ENCODE measurements around the gene PRSS27. TPM values are rescaled to one million over a fixed set of nuclear protein-coding genes. Genes with fewer than 3 reads are reported as not detected.

The PRSS27 gene
- total RNA-seq, 4 donors from 2014 or later, result 1.2 TPM; not detected in 2

DNA sequence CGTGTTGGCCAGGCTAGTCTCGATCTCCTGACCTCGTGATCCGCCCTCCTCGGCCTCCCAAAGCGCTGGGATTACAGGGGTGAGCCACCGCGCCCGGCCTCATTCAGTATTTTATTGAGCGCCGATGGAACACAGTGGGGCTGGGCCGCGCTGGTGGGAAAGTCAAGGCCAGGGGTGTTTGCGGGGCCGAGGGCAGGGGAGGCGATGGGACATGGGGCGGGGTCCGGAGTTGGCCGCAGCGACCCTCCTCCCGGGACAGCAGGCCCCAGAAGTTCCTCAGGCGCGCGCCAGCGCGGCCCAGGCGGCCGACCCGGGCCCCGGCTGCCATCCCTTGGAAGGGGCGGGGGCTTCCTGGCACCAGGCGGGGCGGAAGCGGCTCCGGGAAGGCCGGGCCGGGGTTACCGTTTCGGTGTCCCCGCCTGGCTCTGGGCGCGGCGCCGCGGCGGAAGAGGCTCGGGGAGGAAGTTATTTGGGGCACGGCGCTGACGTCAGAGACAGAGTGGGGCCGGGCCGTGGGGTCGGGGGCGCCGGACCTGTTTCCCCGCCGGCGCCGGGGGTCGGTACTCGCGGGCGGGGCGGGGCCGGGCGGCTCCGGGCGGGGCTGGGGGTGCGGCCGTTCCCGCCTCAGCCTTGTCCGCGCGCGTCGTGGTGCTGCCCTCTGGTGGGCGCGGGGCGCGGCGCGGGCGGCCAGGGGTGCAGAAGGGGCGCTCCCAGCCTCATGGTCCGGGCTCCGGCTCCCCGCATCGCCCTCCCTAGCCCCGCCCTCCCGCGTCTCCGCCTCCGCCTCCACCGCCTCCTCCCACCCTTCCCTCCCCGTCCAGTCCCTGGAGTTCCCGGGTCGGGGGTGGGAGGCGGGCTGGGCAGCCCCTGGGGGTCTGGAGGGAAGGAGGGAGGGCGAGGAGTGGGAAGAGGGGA lies 952 bp upstream of the PRSS27 start:
- H3K9me3 ChIP-seq, result no peaks in the 10 kb centered on the region
- H3K27me3 ChIP-seq, result no peaks in the 10 kb centered on the region
- H3K4me3 ChIP-seq, result peak overlapping the region; percentile 54 to 87 (median 72)
- H3K4me1 ChIP-seq, result peaks cover 0 to 16% (median 3%) of the 10 kb centered on the region in 4 donors
- TF ChIP-seq, protein P1, sequence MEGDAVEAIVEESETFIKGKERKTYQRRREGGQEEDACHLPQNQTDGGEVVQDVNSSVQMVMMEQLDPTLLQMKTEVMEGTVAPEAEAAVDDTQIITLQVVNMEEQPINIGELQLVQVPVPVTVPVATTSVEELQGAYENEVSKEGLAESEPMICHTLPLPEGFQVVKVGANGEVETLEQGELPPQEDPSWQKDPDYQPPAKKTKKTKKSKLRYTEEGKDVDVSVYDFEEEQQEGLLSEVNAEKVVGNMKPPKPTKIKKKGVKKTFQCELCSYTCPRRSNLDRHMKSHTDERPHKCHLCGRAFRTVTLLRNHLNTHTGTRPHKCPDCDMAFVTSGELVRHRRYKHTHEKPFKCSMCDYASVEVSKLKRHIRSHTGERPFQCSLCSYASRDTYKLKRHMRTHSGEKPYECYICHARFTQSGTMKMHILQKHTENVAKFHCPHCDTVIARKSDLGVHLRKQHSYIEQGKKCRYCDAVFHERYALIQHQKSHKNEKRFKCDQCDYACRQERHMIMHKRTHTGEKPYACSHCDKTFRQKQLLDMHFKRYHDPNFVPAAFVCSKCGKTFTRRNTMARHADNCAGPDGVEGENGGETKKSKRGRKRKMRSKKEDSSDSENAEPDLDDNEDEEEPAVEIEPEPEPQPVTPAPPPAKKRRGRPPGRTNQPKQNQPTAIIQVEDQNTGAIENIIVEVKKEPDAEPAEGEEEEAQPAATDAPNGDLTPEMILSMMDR (IDR thresholded peaks at IDR 0.05), result peak; percentile 39 to 96 (median 65)
- peak in 1 of 2 donors; percentile 18 for TF ChIP-seq POLR2A (IDR thresholded peaks at IDR 0.05)
- peak; percentile 84 to 92 (median 84) for DNase-seq
- H3K36me3 ChIP-seq, result no peaks in the 10 kb centered on the region
- H3K27ac ChIP-seq, result peak overlapping the region; percentile 56 to 91 (median 79)

DNA sequence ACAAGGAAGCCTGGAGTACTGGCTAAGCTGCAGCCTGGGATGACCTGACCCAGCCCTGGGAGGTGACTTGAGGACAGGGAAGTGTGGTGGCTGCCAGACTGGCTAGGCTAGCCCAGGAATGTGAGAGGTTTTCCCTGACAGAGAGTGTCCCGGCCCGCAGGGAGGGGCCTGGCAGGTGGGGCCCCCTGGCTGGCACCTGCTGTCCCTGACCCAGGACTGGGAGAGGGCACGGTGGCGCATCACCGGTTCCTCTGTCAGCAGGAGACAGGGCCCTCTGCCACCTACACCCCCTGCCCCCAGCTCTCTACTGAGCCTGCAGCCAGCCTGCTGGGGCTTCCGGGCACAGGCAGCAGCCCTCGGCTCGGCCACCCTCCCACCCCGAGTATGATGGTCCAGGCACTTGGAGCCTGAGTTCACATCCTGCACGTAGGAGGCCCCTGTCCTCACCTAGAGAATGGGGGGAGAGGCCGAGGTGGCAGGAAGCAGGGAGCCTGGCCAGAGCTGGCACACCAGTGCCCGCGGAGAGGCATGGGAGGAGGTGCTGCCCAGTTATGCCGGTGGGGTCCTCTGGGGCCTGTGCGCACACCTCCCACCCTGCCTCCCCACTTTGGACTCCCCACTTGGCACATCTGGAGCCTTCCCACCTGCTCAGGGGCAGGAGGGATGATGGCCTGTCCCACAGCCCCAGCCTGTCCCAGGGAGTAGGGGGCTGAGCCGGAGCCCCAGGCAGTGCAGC lies 528 bp downstream of the PRSS27 start:
- Histone ChIP-seq H3K27me3 (no peaks in the 10 kb centered on the region), H3K4me1 (peaks cover 0 to 24% (median 7%) of the 10 kb centered on the region in 4 donors), H3K9me3 (no peaks in the 10 kb centered on the region), H3K36me3 (no peaks in the 10 kb centered on the region), H3K4me3 (no peak overlapping the region), H3K27ac (no peak overlapping the region)
- DNase-seq, result no peak
- TF ChIP-seq, protein P1 (IDR thresholded peaks at IDR 0.05), result no peak
- no peak for TF ChIP-seq POLR2A (IDR thresholded peaks at IDR 0.05)

GRCh38 chr16:2717383-2718263 lies 2.4 kb downstream of the PRSS27 start:
- no peaks in the 10 kb centered on the region for H3K9me3 ChIP-seq
- no peak for DNase-seq
- no peaks in the 10 kb centered on the region for H3K36me3 ChIP-seq
- H3K27me3 ChIP-seq, result no peaks in the 10 kb centered on the region
- TF ChIP-seq POLR2A (IDR thresholded peaks at IDR 0.05), result no peak
- peaks cover 0 to 24% (median 7%) of the 10 kb centered on the region in 4 donors for H3K4me1 ChIP-seq
- no peak overlapping the region for H3K4me3 ChIP-seq
- no peak overlapping the region for H3K27ac ChIP-seq

DNA sequence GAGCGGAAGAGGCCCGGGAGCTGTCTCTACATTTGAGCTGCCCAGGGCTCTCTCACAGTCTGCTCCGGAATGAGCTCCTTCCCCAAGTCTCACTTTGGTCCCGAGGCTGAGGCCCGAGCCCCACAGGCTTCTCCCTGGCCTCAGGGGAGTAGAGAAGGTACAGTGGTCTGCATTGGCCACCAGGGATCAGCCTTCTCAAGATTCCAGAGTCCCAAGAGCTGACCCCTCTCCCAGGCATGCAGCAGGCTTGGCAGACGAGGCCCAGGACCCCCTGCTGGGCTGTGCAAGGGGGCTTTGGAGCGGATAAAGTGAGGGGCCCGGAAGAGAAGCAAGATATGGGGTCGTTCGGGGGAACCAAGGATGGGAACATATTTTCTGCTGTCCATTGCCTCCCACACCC lies 3.1 kb downstream of the PRSS27 start:
- DNase-seq, result no peak
- peaks cover 0 to 24% (median 7%) of the 10 kb centered on the region in 4 donors for H3K4me1 ChIP-seq
- H3K9me3 ChIP-seq, result no peaks in the 10 kb centered on the region
- H3K27ac ChIP-seq, result no peak overlapping the region
- H3K4me3 ChIP-seq, result no peak overlapping the region
- TF ChIP-seq, protein P1 (IDR thresholded peaks at IDR 0.05), result no peak
- H3K36me3 ChIP-seq, result no peaks in the 10 kb centered on the region
- no peaks in the 10 kb centered on the region for H3K27me3 ChIP-seq

DNA sequence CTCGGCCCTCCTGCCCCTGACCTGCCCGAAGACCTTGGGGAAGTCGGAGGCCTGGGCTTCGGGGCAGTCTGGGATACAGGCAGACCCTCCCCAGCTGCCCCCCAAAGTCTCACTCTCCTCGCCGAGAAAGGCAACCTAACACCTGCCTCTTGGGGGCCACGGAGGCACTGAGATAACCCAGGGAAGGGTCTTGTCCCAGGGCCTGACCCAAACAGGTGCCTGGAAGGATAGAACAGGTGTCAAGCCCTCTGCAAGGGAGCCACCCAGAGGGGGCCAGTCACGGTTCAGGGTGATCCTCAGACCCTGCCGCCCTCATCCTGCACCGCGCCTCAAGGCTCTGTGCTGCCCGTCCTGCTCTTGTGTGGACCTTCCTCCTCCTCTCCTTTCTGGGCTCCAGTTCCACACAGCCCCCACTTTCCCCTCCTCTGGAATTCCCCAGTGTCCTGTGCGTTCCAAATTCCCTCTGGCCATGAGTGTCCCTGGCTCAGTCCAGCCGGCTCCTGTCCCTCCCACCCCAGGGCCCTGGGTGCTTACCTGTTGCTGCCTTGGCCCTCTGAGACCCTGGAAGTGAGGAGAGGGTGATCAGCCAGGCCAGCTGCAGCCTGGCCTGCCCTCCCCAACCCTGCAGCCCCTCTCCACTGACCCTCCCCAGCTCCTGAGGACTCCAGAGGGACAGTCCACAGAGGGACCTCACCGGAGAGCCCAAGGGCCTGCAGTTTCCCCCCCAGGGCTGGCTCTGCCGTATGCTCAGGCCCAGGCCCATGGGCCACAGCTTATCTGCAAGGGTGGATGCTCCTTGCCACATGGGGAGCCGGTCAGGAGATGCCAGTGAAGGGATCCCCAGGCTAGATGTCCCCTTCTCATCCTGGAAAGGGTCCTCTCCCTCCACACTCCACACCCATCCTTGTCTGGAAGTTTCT lies 3.8 kb downstream of the PRSS27 start:
- Histone ChIP-seq H3K4me1 (peaks cover 0 to 21% (median 5%) of the 10 kb centered on the region in 4 donors), H3K36me3 (no peaks in the 10 kb centered on the region), H3K9me3 (no peaks in the 10 kb centered on the region), H3K27me3 (no peaks in the 10 kb centered on the region), H3K27ac (no peak overlapping the region), H3K4me3 (peak overlapping the region in 1 of 4 donors; percentile 19)
- TF ChIP-seq, protein P1 (IDR thresholded peaks at IDR 0.05), result no peak
- no peak for TF ChIP-seq POLR2A (IDR thresholded peaks at IDR 0.05)
- no peak for DNase-seq

Measured in Peyer's patch (tissue), 4 donors.